A673 (cell line): ENCODE results near the gene TBCD. TPM values are rescaled to one million over a fixed set of nuclear protein-coding genes. Genes with fewer than 3 reads are reported as not detected.

ENCODE experiments used
- BruUV-seq: library from RNA; stranded (reverse); fragments of 400-500 nt; replicated peaks from 2 replicates; lab custom pipeline; 2021; lab: Mats Ljungman, UMichigan
- CTCF ChIA-PET: fragments of 300-600 bp; sonication (Branson Sonifier 250); formaldehyde crosslinking; loops from one replicate; lab custom pipeline; 2022; ENCODE audit warnings: antibody characterized with exemption; lab: Charles Lee
- POLR2A ChIA-PET: fragments of 300-600 bp; sonication (Branson Sonifier 250); formaldehyde crosslinking; loops from one replicate; lab custom pipeline; 2022; ENCODE audit warnings: antibody characterized with exemption; ENCODE audit not compliant: low non-redundant PET; lab: Charles Lee
- DNase-seq: peaks from one replicate; pipeline ENCODE4 v3.0.0-alpha.2; 2015; ENCODE audit warnings: low spot score
- H3K27ac ChIP-seq: fragments of 200-600 bp; sonication (generic); 2 replicates; pipeline ENCODE4 v1.5.1; 2016; ENCODE audit warnings: mixed run types, low read depth, mild to moderate bottlenecking, mixed read lengths, antibody characterized with exemption, low read length; ENCODE audit not compliant: poor library complexity, severe bottlenecking
- H3K27me3 ChIP-seq: fragments of 200-600 bp; sonication (generic); replicated peaks from 2 replicates; pipeline ENCODE4 v1.6.1; 2017; ENCODE audit warnings: mixed run types, low read depth, mild to moderate bottlenecking, mixed read lengths, antibody characterized with exemption, low read length; ENCODE audit not compliant: insufficient read depth, poor library complexity
- H3K36me3 ChIP-seq: fragments of 200-600 bp; sonication (generic); 2 replicates; pipeline ENCODE4 v1.6.1; 2016; ENCODE audit warnings: mixed run types, mild to moderate bottlenecking, mixed read lengths, antibody characterized with exemption, low read length; ENCODE audit not compliant: insufficient read depth, poor library complexity, severe bottlenecking
- H3K4me1 ChIP-seq: fragments of 200-600 bp; sonication (generic); 2 replicates; pipeline ENCODE4 v1.6.1; 2017; ENCODE audit warnings: mixed run types, mild to moderate bottlenecking, mixed read lengths, antibody characterized with exemption, low read length; ENCODE audit not compliant: insufficient read depth, poor library complexity, severe bottlenecking
- H3K4me3 ChIP-seq: fragments of 200-600 bp; sonication (generic); 2 replicates; pipeline ENCODE4 v1.5.1; 2016; ENCODE audit warnings: low read depth, mixed run types, mild to moderate bottlenecking, mixed read lengths, low read length; ENCODE audit not compliant: poor library complexity, severe bottlenecking
- H3K9me3 ChIP-seq: fragments of 200-600 bp; sonication (generic); 2 replicates; pipeline ENCODE4 v1.6.1; 2016; ENCODE audit warnings: mixed run types, low read depth, mild to moderate bottlenecking, mixed read lengths, antibody characterized with exemption, low read length; ENCODE audit not compliant: poor library complexity, severe bottlenecking
- CTCF ChIP-seq: fragments of 300-800, 200-600 bp; sonication (generic); conservative IDR thresholded peaks from 2 replicates; pipeline ENCODE4 v1.5.1; 2017; ENCODE audit warnings: low read depth, mild to moderate bottlenecking, antibody characterized with exemption, low read length, moderate library complexity, mixed read lengths
- EZH2 ChIP-seq: fragments of 200-600 bp; sonication (generic); IDR thresholded peaks from 2 replicates; pipeline ENCODE4 v1.6.1; 2017; ENCODE audit warnings: borderline replicate concordance, low read depth, mild to moderate bottlenecking, mixed read lengths, antibody characterized with exemption, low read length; ENCODE audit not compliant: poor library complexity, severe bottlenecking
- intact Hi-C: fragments of 100-400 bp; cut with micrococcal nuclease; formaldehyde crosslinking; loops from one replicate; pipeline ENCODE4 v1.10.0; 2022; ENCODE audit not compliant: unreplicated experiment
- total RNA-seq: library from RNA; stranded (reverse); gene quantifications from 2 replicates; pipeline ENCODE4 v1.2.3, GENCODE V29; 2021

Gene TBCD
- total RNA-seq, 1 experiment from 2014 or later: 113 TPM

GRCh38 chr17:82734987-82735866, 16.6 kb upstream of the TBCD start, which contains the start of gene FN3K:
Gene FN3K, plus strand, starts transcription at chr17:82735615. Its CDS starts 22 bp downstream, at chr17:82735637.
- DNase-seq: peak; percentile 63
- H3K36me3 ChIP-seq: peaks cover 12% of the 10 kb centered on the region
- TF ChIP-seq EZH2 (no peak), CTCF (no peak)
- intact Hi-C loops: no loop called here
- POLR2A ChIA-PET: no interaction called here
- H3K4me1 ChIP-seq: no peaks in the 10 kb centered on the region
- BruUV-seq: no TSS peak
- CTCF ChIA-PET: interaction anchor here (0.5 kb wide), 1 partner anchor 66 kb away, joined by 3 read pairs; no protein-coding TSS in a partner anchor
- no peaks in the 10 kb centered on the region for H3K27me3 ChIP-seq
- peaks cover 16% of the 10 kb centered on the region for H3K9me3 ChIP-seq
- peak within 1 kb of the TSS; percentile 54 for H3K27ac ChIP-seq
- peak within 1 kb of the TSS; percentile 56 for H3K4me3 ChIP-seq

- ChIA-PET CTCF (interaction anchor here (0.5 kb wide), 1 partner anchor 80 kb away, joined by 5 read pairs; no protein-coding TSS in a partner anchor), POLR2A (no interaction called here)
- BruUV-seq: no TSS peak
- peaks cover 25% of the 10 kb centered on the region for H3K36me3 ChIP-seq
- TF ChIP-seq CTCF (no peak), EZH2 (no peak)
- DNase-seq: no peak
- H3K27me3 ChIP-seq: no peaks in the 10 kb centered on the region
- intact Hi-C loops: no loop called here
- H3K9me3 ChIP-seq: peaks cover 29% of the 10 kb centered on the region
- H3K4me3 ChIP-seq: no peak overlapping the region
- no peaks in the 10 kb centered on the region for H3K4me1 ChIP-seq
- H3K27ac ChIP-seq: no peak overlapping the region
Observed at GRCh38 chr17:82736511-82737185, 15.2 kb upstream of the TBCD start.

GRCh38 chr17:82737967-82738877, 13.6 kb upstream of the TBCD start:
- ChIA-PET CTCF (no interaction called here), POLR2A (no interaction called here)

More at GRCh38 chr17:82737967-82738877, 13.6 kb upstream of the TBCD start:
- H3K4me3 ChIP-seq: no peak overlapping the region
- H3K36me3 ChIP-seq: peaks cover 20% of the 10 kb centered on the region
- BruUV-seq: no TSS peak
- peaks cover 26% of the 10 kb centered on the region for H3K9me3 ChIP-seq
- H3K4me1 ChIP-seq: no peaks in the 10 kb centered on the region
- H3K27ac ChIP-seq: no peak overlapping the region
- TF ChIP-seq CTCF: no peak
- no peak for TF ChIP-seq EZH2
- H3K27me3 ChIP-seq: no peaks in the 10 kb centered on the region
- no peak for DNase-seq
- intact Hi-C loops: no loop called here
